Left lung (tissue), 10 donors: Measurements from ENCODE around the gene ANGPTL5. TPM values are rescaled to one million over a fixed set of nuclear protein-coding genes. Genes with fewer than 3 reads are reported as not detected.

Experiments
- ATAC-seq: fragments of 200-7000 bp; cut with Tn5 transposase; one replicate; pipeline ENCODE4 v1.9.1; 2020; ENCODE audit warnings: moderate library complexity
- DNase-seq, 4 donors: peaks; one replicate each; pipeline ENCODE4 v3.0.0-alpha.2; 2013 to 2020
- H3K27ac ChIP-seq, 2 donors: fragments of 200-600 bp; sonication (generic) in 1 of 2; one replicate each; pipeline versions ENCODE4 v1.5.0 to v1.8.0; 2020 to 2021
- H3K27me3 ChIP-seq, 2 donors: fragments of 200-600 bp; sonication (generic) in 1 of 2; one replicate each; pipeline versions ENCODE4 v1.5.0 to v1.8.0; 2020 to 2021
- H3K36me3 ChIP-seq, 2 donors: fragments of 200-600 bp; sonication (generic) in 1 of 2; one replicate each; pipeline versions ENCODE4 v1.5.0 to v1.8.0; 2020 to 2021
- H3K4me1 ChIP-seq, 2 donors: fragments of 200-600 bp; one replicate each; pipeline ENCODE4 v1.8.0; 2021
- H3K4me3 ChIP-seq, 2 donors: fragments of 200-600 bp; sonication (generic) in 1 of 2; one replicate each; pipeline versions ENCODE4 v1.5.0 to v1.8.0; 2020 to 2021; ENCODE audit warnings: mild to moderate bottlenecking in 1 of 2
- H3K9me3 ChIP-seq, 2 donors: fragments of 200-600 bp; sonication (generic) in 1 of 2; one replicate each; pipeline versions ENCODE4 v1.5.0 to v1.8.0; 2020 to 2021
- intact Hi-C, 2 donors: fragments of 100-400 bp; cut with DNase I; formaldehyde crosslinking; loops; one replicate each; pipeline versions ENCODE4 v1.11.2 to v1.14.2; 2022
- polyA plus RNA-seq, 6 donors: library from polyadenylated mRNA; unstranded; fragments of 120-200 nt; gene quantifications; one replicate each; pipeline ENCODE4 v1.2.1, GENCODE V29; 2013; ENCODE audit not compliant: insufficient read length in 6 of 6
- total RNA-seq, 2 donors: library from RNA; stranded (reverse); fragmentation: NEBNext Ultra II Directional; extraction: Animal tissue kit (Norgen Biotek cat#: 25700); gene quantifications; one replicate each; pipeline ENCODE4 v1.2.1, GENCODE V29; 2021
- TF ChIP-seq, protein P1 (sequence below), 2 donors: fragments of 200-600 bp; sonication (generic) in 1 of 2; IDR thresholded peaks; one replicate each; pipeline versions ENCODE4 v1.5.0 to v1.8.0; 2021; ENCODE audit warnings: antibody characterized with exemption in 2 of 2
- donor health status: DM: no; HTN: yes; CAD: no.
- donor health status: DM: no; HTN: no; CAD: no.

The ANGPTL5 gene
- total and polyA plus RNA-seq, 8 donors, result 0.08 to 0.34 (median 0.14) TPM; not detected in 4

- Histone ChIP-seq H3K9me3 (peaks cover 0 to 8% of the 10 kb centered on the region in 2 donors), H3K4me3 (no peak overlapping the region), H3K36me3 (no peaks in the 10 kb centered on the region), H3K4me1 (no peaks in the 10 kb centered on the region), H3K27me3 (no peaks in the 10 kb centered on the region), H3K27ac (no peak overlapping the region)
- DNase-seq (no peak), ATAC-seq (no peak)
- intact Hi-C loops, result no loop called here
- TF ChIP-seq, protein P1, sequence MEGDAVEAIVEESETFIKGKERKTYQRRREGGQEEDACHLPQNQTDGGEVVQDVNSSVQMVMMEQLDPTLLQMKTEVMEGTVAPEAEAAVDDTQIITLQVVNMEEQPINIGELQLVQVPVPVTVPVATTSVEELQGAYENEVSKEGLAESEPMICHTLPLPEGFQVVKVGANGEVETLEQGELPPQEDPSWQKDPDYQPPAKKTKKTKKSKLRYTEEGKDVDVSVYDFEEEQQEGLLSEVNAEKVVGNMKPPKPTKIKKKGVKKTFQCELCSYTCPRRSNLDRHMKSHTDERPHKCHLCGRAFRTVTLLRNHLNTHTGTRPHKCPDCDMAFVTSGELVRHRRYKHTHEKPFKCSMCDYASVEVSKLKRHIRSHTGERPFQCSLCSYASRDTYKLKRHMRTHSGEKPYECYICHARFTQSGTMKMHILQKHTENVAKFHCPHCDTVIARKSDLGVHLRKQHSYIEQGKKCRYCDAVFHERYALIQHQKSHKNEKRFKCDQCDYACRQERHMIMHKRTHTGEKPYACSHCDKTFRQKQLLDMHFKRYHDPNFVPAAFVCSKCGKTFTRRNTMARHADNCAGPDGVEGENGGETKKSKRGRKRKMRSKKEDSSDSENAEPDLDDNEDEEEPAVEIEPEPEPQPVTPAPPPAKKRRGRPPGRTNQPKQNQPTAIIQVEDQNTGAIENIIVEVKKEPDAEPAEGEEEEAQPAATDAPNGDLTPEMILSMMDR (IDR thresholded peaks at IDR 0.05), result no peak
These were observed 13.1 kb upstream of the ANGPTL5 start for GRCh38 chr11:101929294-101929915.

GRCh38 chr11:101923554-101923953 lies 7.2 kb upstream of the ANGPTL5 start:
- Histone ChIP-seq H3K4me3 (no peak overlapping the region), H3K27me3 (no peaks in the 10 kb centered on the region), H3K36me3 (no peaks in the 10 kb centered on the region), H3K4me1 (no peaks in the 10 kb centered on the region), H3K9me3 (no peaks in the 10 kb centered on the region), H3K27ac (no peak overlapping the region)
- TF ChIP-seq, protein P1 (IDR thresholded peaks at IDR 0.05), result no peak
- no peak for ATAC-seq
- intact Hi-C loops, result no loop called here
- DNase-seq, result no peak

GRCh38 chr11:101920992-101921391 lies 4.7 kb upstream of the ANGPTL5 start:
- intact Hi-C loops, result no loop called here
- Histone ChIP-seq H3K4me1 (no peaks in the 10 kb centered on the region), H3K27ac (no peak overlapping the region), H3K9me3 (no peaks in the 10 kb centered on the region), H3K36me3 (no peaks in the 10 kb centered on the region), H3K27me3 (no peaks in the 10 kb centered on the region), H3K4me3 (no peak overlapping the region)
- DNase-seq (no peak), ATAC-seq (no peak)
- TF ChIP-seq, protein P1 (IDR thresholded peaks at IDR 0.05), result no peak

DNA sequence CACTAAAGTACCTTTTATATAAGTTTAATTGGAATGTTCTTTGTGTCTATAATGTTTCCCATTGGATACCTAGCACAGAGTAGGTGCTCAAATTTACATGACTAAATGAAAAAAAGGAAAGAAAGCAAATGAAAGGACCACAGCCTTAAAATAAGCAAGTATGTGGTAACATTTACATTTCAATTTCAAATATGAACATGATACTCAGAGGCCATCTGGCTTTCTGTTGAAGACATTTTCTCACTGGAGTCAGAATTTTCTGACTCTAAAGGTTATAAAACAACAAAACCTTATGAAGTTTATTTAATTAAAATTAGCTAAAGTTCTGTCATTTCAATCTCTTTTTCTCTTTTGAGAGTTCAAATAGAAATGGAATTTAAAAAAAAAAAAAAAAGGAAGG lies 904 bp upstream of the ANGPTL5 start:
- Histone ChIP-seq H3K36me3 (no peaks in the 10 kb centered on the region), H3K27ac (no peak overlapping the region), H3K4me3 (no peak overlapping the region), H3K9me3 (no peaks in the 10 kb centered on the region), H3K27me3 (no peaks in the 10 kb centered on the region), H3K4me1 (peaks cover 0 to 9% of the 10 kb centered on the region in 2 donors)
- DNase-seq, result no peak
- TF ChIP-seq, protein P1 (IDR thresholded peaks at IDR 0.05), result no peak
- intact Hi-C loops, result no loop called here
- ATAC-seq, result no peak

DNA sequence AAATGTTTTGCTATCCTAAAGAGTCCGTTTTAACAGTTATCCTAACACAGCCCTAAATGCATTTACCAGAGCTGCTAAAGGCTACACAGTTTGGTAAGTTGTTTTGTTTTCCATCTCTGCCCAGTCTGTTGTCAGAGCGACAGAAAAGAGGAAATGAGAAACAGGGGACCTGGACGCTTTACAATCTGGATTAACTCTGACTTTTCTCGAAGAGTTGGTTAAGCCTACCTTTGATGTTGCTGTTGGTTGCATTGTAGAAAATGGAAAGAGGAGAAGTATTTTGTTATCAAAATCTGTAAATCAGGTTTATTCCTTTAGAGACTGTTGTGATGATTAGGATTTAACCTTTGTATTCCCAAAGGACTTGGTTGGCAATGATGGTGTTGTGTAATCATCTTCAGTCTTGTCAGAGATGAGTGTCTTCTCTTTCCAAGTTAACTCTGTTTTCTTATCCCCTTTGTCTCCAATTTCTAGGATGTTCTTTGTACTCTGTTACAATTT lies 481 bp downstream of the ANGPTL5 start:
- Histone ChIP-seq H3K9me3 (no peaks in the 10 kb centered on the region), H3K27me3 (no peaks in the 10 kb centered on the region), H3K27ac (peak overlapping the region; percentile 80 to 88), H3K36me3 (no peaks in the 10 kb centered on the region), H3K4me3 (peak overlapping the region; percentile 60 to 65), H3K4me1 (peaks cover 0 to 9% of the 10 kb centered on the region in 2 donors)
- ATAC-seq, result peak; percentile 19
- intact Hi-C loops, result no loop called here
- peak in 2 of 4 donors; percentile 68 to 74 for DNase-seq
- TF ChIP-seq, protein P1 (IDR thresholded peaks at IDR 0.05), result no peak
